CD4-positive, alpha-beta T cell treated with Interleukin-4 for 4 hours (primary cell): Measurements from ENCODE around the gene SLC1A2.

Source experiments
- DNase-seq: peaks from one replicate; pipeline ENCODE4 v3.0.0-alpha.2; 2020

SLC1A2 gene

GRCh38 chr11:35347921-35348331 is 71.4 kb downstream of the SLC1A2 start:
- no peak for DNase-seq

GRCh38 chr11:35347173-35347878 is 72.0 kb downstream of the SLC1A2 start:
- no peak for DNase-seq

- no peak for DNase-seq
These were observed 72.7 kb downstream of the SLC1A2 start for GRCh38 chr11:35346472-35347156.

GRCh38 chr11:35344681-35345574 is 74.4 kb downstream of the SLC1A2 start:
- DNase-seq: peak; percentile 9

- peak; percentile 62 for DNase-seq
These were observed 76.2 kb downstream of the SLC1A2 start for GRCh38 chr11:35343033-35343598.

- no peak for DNase-seq
These were observed 78.6 kb downstream of the SLC1A2 start for GRCh38 chr11:35340715-35341114.

- DNase-seq: no peak
These were observed 79.3 kb downstream of the SLC1A2 start for GRCh38 chr11:35340071-35340470.

- no peak for DNase-seq
These were observed 80.4 kb downstream of the SLC1A2 start for GRCh38 chr11:35338921-35339320.

GRCh38 chr11:35337914-35338305 is 81.4 kb downstream of the SLC1A2 start:
- DNase-seq: no peak

GRCh38 chr11:35337136-35337913 is 82.0 kb downstream of the SLC1A2 start:
- peak; percentile 55 for DNase-seq

- no peak for DNase-seq
These were observed 82.6 kb downstream of the SLC1A2 start for GRCh38 chr11:35336726-35337125.

- DNase-seq: no peak
These were observed 84.1 kb downstream of the SLC1A2 start for GRCh38 chr11:35335226-35335625.

GRCh38 chr11:35334385-35335090 is 84.8 kb downstream of the SLC1A2 start:
- DNase-seq: peak; percentile 65

- no peak for DNase-seq
These were observed 86.8 kb downstream of the SLC1A2 start for GRCh38 chr11:35332524-35332923.

GRCh38 chr11:35330931-35331330 is 88.4 kb downstream of the SLC1A2 start:
- peak; percentile 88 for DNase-seq

- no peak for DNase-seq
These were observed 89.0 kb downstream of the SLC1A2 start for GRCh38 chr11:35330156-35330889.

GRCh38 chr11:35327829-35328228 is 91.5 kb downstream of the SLC1A2 start:
- DNase-seq: no peak

GRCh38 chr11:35326266-35326879 is 93.0 kb downstream of the SLC1A2 start:
- DNase-seq: no peak

- no peak for DNase-seq
These were observed 94.4 kb downstream of the SLC1A2 start for GRCh38 chr11:35324981-35325380.

GRCh38 chr11:35324183-35324886 is 95.0 kb downstream of the SLC1A2 start:
- no peak for DNase-seq
